Measurements from ENCODE around the gene INO80B.
"Not testable (repeated sequence)": the region's sequence is repeated elsewhere in the genome, so short reads cannot be mapped to it uniquely, and the experiment has no call there.

INO80B gene

GRCh38 chr2:74425523-74425922 lies 29.4 kb upstream of the INO80B start:
- in situ Hi-C loops (cut with MboI; ENCODE audit: low sequenced_read_pairs) = no loop called here

GRCh38 chr2:74426181-74426758 lies 28.6 kb upstream of the INO80B start:
- in situ Hi-C loops (cut with MboI; ENCODE audit: low sequenced_read_pairs) = no loop called here

DNA sequence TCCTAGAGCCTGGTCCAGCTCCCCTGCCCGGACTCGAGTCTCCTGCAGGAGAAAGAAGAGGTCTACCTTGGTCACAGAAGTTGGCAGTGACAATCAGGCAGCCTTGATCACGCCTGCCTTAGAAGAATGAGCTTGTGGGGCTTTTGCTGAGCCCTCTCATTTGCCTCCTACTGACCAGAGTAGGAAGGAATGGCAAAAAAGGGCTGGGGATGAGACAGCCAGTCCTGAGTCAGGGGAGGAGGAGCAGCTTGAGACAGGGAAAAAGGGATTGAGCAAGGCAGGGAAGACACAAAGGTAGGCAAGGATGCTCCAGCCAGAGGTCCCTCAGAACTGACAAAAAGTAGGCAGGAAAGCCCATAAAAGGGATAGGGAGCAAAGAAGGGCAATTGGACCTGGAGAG lies 27.3 kb upstream of the INO80B start:
- in situ Hi-C loops (cut with MboI; ENCODE audit: low sequenced_read_pairs) = no loop called here

DNA sequence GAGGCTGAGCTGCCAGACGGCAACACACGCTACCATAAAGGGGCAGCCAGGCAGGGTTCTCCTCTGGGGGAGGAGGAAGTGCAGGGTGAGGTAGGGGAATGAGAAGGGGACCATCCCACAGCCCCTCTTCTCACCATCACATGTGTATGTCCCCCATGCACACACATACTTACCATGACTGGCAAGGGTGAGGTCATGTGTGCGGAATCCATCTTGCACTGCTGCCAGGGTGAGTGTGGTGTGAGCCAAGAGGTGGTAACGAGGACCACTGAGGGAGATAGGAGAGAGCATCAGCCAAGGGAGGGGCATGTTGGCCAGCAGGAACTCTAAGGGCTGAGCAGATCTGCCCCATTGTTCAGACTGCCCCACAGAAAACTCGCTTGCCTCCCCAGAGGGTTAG lies 26.2 kb upstream of the INO80B start:
- in situ Hi-C loops (cut with MboI; ENCODE audit: low sequenced_read_pairs) = no loop called here

DNA sequence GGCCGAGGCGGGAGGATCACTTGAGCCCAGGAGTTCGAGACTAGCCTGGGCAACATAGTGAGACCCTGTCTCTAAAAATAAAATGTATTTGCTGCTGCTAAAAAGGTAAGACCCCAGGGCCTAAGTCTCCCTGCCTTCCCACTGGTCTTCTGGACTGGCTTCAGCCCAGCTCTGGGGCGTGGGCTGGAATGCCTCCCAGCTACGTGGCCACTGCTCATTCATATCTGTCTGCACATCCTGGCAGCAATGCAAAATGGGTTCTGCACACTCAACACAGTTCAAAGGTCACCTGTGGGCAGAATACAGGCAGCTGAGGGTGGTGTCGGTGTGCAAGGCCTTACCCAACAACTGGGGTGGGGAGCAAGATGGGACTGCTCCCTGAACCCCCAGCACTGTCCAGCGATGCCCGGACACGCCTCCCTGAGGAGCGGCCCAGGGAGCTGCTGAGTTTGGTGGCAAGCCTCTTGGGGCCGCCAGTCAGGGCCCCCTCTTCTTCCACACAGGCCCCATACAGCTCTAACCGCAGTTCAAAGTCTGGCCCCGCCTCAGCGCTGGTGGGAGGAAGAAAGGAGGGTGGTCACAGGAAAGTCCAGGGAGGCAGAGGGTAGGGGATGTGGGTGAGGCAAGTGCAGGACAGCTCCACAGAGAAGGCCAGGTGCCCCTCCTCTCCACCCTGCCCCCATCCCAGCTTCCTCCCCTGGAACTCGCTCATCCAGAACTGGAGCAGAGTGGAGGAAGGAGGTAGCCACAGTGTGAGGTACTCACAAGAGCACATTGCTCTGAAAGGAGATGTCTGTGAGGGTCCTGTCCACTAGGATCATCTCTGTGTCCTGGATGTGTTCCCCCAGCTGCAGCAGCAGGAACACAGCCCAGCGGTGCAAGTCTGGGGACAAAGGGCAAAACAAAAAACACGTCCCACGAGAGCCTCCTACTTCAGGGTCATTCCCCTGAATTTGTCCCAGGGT lies 25.1 kb upstream of the INO80B start:
- in situ Hi-C loops (cut with MboI; ENCODE audit: low sequenced_read_pairs) = no loop called here

DNA sequence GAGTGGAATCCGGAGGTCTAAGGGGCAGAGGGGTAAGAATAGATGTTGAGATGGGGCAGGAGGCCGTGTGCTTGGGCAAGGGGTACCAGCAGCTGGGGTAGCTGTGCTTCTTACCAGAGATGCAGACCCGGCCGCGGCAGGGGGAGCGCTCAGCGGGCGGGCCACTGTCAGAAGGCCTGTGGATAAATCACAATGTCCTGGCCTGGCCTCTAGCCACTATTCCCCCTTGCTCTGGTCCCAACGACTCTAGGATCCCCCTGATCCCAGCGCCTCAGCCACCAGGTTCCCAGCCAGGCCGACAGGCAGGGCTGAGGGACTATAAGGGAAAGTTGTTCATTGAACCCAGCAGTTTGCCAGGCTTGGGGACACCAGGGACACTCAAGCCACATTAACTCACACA lies 24.4 kb upstream of the INO80B start:
- in situ Hi-C loops (cut with MboI; ENCODE audit: low sequenced_read_pairs) = no loop called here

GRCh38 chr2:74436111-74436805 lies 18.6 kb upstream of the INO80B start:
- in situ Hi-C loops (cut with MboI; ENCODE audit: low sequenced_read_pairs) = no loop called here

DNA sequence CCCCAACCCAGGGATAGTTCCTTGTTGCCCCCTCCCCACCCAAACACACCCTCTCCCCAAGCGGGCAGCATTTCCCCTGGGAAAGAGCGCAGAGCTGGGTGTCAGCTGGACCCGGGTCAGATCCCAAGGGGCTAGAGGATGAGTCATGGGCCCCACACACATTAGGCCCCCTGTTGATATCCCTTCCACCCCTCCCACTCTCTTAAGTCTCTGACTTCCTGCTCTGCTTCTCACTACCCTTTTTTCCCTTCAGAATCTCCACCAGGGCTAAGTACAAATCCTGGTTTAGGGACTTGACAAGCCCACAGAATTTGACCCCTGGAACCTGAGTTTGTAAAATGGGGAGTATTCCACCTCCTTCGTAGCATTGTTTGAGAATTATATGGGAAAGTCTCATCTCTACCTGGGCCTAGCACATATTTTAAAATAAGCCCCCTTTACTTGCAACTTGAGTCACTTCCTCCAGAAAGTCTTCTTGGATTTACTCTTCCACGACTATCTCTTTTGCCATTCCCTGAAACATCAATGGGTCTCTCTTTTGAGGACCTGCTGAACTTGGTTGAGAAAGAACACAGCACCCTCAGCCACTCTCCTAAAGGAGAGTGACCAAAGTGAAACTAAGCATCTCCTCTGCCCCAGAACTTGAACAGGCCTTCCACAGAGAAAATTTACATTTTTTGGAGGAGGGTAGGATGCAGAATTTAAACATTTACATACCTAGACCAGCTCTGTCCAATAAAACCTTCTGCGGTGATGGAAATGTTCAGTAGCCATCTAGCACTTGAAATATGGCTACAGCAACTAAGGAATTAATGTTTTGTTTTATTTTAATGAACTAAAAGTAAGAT lies 17.8 kb upstream of the INO80B start:
- in situ Hi-C loops (cut with MboI; ENCODE audit: low sequenced_read_pairs) = no loop called here

- in situ Hi-C loops (cut with MboI; ENCODE audit: low sequenced_read_pairs) = no loop called here
Measured at GRCh38 chr2:74438248-74438647, 16.6 kb upstream of the INO80B start.

- in situ Hi-C loops (cut with MboI; ENCODE audit: low sequenced_read_pairs) = no loop called here
Measured at GRCh38 chr2:74439373-74439772, 15.5 kb upstream of the INO80B start.

DNA sequence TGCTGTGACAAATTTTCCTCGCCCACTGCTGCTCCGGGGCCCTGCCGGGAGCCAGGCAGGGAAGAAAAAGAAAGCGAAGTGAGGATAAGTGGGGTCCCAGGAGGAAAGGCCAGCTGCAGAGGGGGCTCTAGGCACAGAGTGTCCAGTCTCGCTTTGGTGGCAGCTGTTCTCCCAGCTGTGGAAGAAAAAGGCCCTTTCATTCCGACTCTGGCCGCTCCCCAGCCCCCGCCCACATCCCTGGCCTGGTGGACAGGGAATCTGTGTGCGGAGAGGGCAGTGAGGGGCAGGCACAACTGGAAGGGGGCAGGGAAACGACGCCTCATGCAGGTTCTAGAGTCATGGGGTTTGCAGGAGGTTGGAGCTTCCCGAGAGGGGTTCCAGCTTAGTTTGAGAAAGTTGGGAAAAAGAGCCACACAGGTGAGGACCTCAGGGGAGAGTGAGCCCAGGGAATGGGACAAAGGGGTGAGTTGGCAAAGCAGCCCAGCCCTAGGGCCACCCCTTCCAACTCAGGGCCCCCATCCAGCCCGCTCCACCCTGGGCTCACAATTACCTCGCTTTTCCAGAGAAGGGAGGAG lies 15.0 kb upstream of the INO80B start:
- in situ Hi-C loops (cut with MboI; ENCODE audit: low sequenced_read_pairs) = no loop called here

- in situ Hi-C loops (cut with MboI; ENCODE audit: low sequenced_read_pairs) = no loop called here
Measured at GRCh38 chr2:74440378-74441169, 14.3 kb upstream of the INO80B start.

DNA sequence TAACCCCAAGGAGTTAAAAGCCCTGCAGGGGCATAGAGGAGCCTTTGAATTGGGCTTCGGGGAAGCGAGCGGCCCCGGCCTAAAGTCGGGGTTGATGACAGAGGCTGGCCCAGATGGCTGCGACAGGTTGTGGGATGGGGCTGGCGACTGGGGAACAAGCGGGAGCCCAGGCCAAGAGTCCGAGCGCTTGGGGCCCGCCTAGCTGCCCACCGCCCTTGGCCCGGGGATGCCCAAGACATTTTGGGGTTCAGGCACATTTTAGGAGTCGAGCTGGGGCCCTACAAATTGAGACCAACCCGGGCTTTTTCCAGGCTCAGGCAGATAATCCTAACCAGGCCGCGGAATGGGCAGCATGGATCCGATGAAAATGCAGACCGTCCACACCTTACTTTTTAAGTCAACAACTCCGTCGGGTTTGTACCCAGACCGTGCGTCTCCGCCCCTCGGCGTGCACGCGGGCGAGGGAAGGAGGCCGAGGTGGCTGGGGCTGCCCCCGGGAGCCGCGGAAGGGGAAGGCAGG lies 13.7 kb upstream of the INO80B start:
- in situ Hi-C loops (cut with MboI; ENCODE audit: low sequenced_read_pairs) = no loop called here

DNA sequence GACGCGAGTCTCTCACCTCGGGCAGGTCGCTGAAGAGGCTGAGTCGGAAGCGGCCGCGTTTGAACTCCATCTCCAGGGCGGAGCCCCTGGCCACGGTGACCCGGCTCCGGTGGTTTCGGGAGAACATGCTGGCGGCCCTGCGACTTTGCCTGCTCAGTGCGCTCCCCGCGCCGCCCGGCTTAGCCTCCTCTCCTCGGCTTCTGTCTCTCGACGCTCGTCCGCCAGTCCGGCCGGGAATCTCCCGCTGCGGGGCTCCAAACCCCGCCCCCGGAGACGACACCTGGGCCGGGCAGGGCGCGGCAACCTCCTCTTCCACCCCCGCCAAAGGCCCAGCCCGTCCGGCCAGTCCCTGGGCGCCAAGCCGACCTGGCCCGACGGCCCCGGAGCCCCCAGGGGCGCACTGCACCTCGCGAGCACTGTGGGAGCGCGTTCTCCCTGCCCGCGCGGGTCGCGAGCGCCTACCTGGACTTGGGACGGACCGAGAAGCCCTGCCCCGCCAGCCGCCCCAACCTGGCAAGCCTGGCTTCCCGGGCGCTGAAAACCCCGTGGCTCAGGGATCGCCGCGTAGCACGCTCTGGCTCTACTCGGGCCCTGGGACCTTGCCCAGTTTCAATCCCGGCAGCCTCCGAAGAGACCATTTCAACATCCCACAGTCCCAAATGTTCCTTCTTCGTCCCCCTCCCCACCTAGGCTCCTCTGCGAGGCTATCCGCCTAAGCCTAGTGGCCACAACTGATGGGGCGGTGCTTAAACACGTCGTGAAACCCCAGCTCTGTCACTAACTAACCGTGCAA lies 13.0 kb upstream of the INO80B start, which contains the start of gene RTKN:
Gene RTKN (minus strand): TSS at position 248 of the 793 bp plus-strand sequence. CDS start 121 bp downstream, at position 127.
- in situ Hi-C loops (cut with MboI; ENCODE audit: low sequenced_read_pairs) = no loop called here

DNA sequence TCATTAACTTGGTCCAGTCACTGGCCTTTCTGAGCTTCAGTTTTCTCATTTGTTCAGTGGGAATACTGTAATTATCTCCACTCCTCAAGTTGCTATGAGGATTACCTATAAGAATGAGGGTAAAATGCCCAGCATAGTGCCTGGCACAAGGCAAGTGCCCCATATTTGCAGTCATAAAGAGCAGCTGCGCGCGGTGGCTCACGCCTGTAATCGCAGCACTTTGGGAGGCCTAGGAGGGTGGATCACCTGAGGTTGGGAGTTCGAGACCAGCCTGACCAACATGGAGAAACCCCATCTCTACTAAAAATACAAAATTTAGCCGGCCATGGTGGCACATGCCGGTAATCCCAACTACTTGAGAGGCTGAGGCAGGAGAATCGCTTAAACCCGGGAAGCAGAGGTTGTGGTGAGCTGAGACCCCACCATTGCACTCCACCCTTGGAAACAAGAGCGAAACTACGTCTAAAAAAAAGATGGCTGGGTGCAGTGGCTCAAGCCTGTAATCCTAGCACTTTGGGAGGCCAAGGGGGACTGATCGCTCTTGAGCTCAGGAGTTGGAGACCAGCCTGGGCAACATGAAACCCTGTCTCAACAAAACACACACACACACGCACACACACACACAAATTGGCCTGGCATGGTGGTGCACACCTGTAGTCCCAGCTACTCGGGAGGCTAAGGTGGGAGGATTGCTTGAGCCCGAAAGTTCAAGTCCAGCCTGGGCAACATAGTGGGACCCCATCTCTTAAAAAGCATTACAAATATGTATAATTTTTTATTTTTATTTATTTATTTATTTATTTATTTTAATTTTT lies 12.2 kb upstream of the INO80B start:
- in situ Hi-C loops (cut with MboI; ENCODE audit: low sequenced_read_pairs) = not testable (repeated sequence)

- in situ Hi-C loops (cut with MboI; ENCODE audit: low sequenced_read_pairs) = no loop called here
Measured at GRCh38 chr2:74444498-74445318, 10.2 kb upstream of the INO80B start.

Measured in hTERT RPE-1 (cell line).